Keratinocyte (primary cell): Measurements from ENCODE around the gene EYS. TPM values are rescaled to one million over a fixed set of nuclear protein-coding genes. Genes with fewer than 3 reads are reported as not detected.

ENCODE experiments used
- DNase-seq: peaks from one replicate; pipeline ENCODE4 v3.0.0-alpha.2; 2011; ENCODE audit warnings: low read depth, missing footprints, low spot score
- FAIRE-seq: peaks from 2 replicates; lab custom pipeline; 2011; peaks lifted over from hg19 to GRCh38; lab: Jason Lieb, UNC
- H2AFZ ChIP-seq: 2 replicates; pipeline ENCODE4 v1.6.0; 2012; ENCODE audit warnings: low read length, control low read depth, inconsistent platforms; ENCODE audit not compliant: control insufficient read depth
- H3K27ac ChIP-seq: 2 replicates; pipeline ENCODE4 v1.5.1; 2011; ENCODE audit warnings: low read length; ENCODE audit not compliant: control insufficient read depth, insufficient read depth
- H3K27me3 ChIP-seq: 3 replicates; pipeline ENCODE4 v1.6.0; 2011; ENCODE audit warnings: low read length; ENCODE audit not compliant: control insufficient read depth, insufficient read depth; ENCODE audit errors: extremely low read depth
- H3K36me3 ChIP-seq, 2 experiments: 2 replicates in 1 of 2; 3 replicates in 1 of 2; pipeline ENCODE4 v1.5.1; 2011; ENCODE audit warnings: low read length in 2 of 2, mild to moderate bottlenecking in 1 of 2; ENCODE audit not compliant: control insufficient read depth in 2 of 2, insufficient read depth in 2 of 2; ENCODE audit errors: extremely low read depth in 1 of 2
- H3K4me1 ChIP-seq: 3 replicates; pipeline ENCODE4 v1.5.1; 2011; ENCODE audit warnings: low read length; ENCODE audit not compliant: control insufficient read depth, insufficient read depth; ENCODE audit errors: extremely low read depth
- H3K4me2 ChIP-seq: 3 replicates; pipeline ENCODE4 v1.6.0; 2011; ENCODE audit warnings: low read depth, low read length; ENCODE audit not compliant: control insufficient read depth, insufficient read depth; ENCODE audit errors: extremely low read depth
- H3K4me3 ChIP-seq, 3 experiments: fragments of 200-600 bp in 1 of 3; sonication (generic) in 1 of 3; 2 replicates in 2 of 3; 3 replicates in 1 of 3; pipeline ENCODE4 v1.5.1; 2011 to 2016; ENCODE audit warnings: low read length in 3 of 3, mild to moderate bottlenecking in 3 of 3, control low read depth in 2 of 3, inconsistent platforms in 1 of 3, low read depth in 1 of 3, mixed read lengths in 1 of 3, mixed run types in 1 of 3, moderate library complexity in 1 of 3; ENCODE audit not compliant: control insufficient read depth in 2 of 3, insufficient read depth in 2 of 3; ENCODE audit errors: extremely low read depth in 1 of 3
- H3K79me2 ChIP-seq: 2 replicates; pipeline ENCODE4 v1.6.0; 2012; ENCODE audit warnings: low read length; ENCODE audit not compliant: control insufficient read depth, insufficient read depth
- H3K9ac ChIP-seq: 3 replicates; pipeline ENCODE4 v1.6.0; 2011; ENCODE audit warnings: low read length; ENCODE audit not compliant: control insufficient read depth, insufficient read depth; ENCODE audit errors: extremely low read depth
- H3K9me1 ChIP-seq: 3 replicates; pipeline ENCODE4 v1.6.0; 2011; ENCODE audit warnings: low read length; ENCODE audit not compliant: control insufficient read depth, insufficient read depth; ENCODE audit errors: extremely low read depth
- H3K9me3 ChIP-seq: 2 replicates; pipeline ENCODE4 v1.5.1; 2012; ENCODE audit warnings: low read depth, low read length; ENCODE audit not compliant: control insufficient read depth
- H4K20me1 ChIP-seq: 3 replicates; pipeline ENCODE4 v1.6.0; 2011; ENCODE audit warnings: low read length; ENCODE audit not compliant: control insufficient read depth, insufficient read depth; ENCODE audit errors: extremely low read depth
- EZH2 ChIP-seq: IDR thresholded peaks from one replicate; pipeline ENCODE4 v1.6.1; 2012; ENCODE audit warnings: inconsistent platforms, mild to moderate bottlenecking, low read length, moderate library complexity
- dilution Hi-C: fragments of 300-500 bp; cut with MboI; formaldehyde crosslinking; loops from one replicate; pipeline ENCODE4 v1.7.0; 2020; ENCODE audit warnings: low sequenced_read_pairs; ENCODE audit not compliant: extremely low pct_ligation_motif_present
- polyA plus RNA-seq, 5 experiments: library from polyadenylated mRNA; depleted of rRNA in 3 of 5; stranded (reverse) in 3 of 5; stranded (forward) in 1 of 5; unstranded in 1 of 5; fragments of >200 nt; gene quantifications; 1 replicate in 1 of 5; 2 replicates in 3 of 5; 3 replicates in 1 of 5; pipeline versions ENCODE4 v1.2.1 to v1.2.3, GENCODE V29; 2011 to 2012; ENCODE audit warnings: missing spikeins in 2 of 5, low read depth in 1 of 5, low replicate concordance in 1 of 5
- TF ChIP-seq, protein P1 (sequence below), 3 experiments: IDR thresholded peaks in 1 of 3; conservative IDR thresholded peaks in 1 of 3; optimal IDR thresholded peaks in 1 of 3; 2 replicates in 2 of 3; 3 replicates in 1 of 3; pipeline versions ENCODE3 to v1.5.1; 2011; ENCODE audit warnings: low read length in 3 of 3, mild to moderate bottlenecking in 3 of 3, moderate library complexity in 2 of 3, control low read depth in 1 of 3, inconsistent platforms in 1 of 3; ENCODE audit not compliant: insufficient read depth in 2 of 3; ENCODE audit errors: extremely low read depth in 1 of 3

Gene EYS
- polyA plus RNA-seq, 1 donor (not counting 4 experiments of a cell fraction or from before 2014, with no cell fraction given): 0.34 TPM

DNA sequence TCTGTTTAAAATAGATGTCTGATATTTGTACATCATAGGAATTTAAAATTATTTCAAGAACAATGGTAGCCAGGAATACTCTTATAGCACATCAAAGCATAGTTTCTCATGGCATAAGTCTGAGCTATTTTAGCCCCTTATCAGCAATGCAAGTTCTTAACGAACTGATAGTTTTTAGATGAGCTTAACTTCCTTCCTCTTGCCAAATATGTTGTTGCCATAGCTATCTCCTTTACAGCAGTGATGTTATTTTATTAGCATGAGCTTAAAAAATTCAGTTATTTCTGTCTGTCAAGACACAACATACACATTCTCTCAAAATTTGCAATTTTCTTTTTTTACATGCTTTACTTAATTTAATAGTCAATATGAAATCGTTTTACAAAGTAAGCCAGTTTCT lies 1204.2 kb downstream of the EYS start:
- Histone ChIP-seq H3K79me2 (no peaks in the 10 kb centered on the region), H3K4me2 (no peak overlapping the region), H3K36me3 (no peaks in the 10 kb centered on the region), H2AFZ (no peak overlapping the region), H3K9me3 (no peaks in the 10 kb centered on the region), H3K27ac (no peak overlapping the region), H4K20me1 (no peaks in the 10 kb centered on the region), H3K4me1 (no peaks in the 10 kb centered on the region), H3K9ac (no peak overlapping the region), H3K9me1 (no peaks in the 10 kb centered on the region), H3K27me3 (no peaks in the 10 kb centered on the region), H3K4me3 (no peak overlapping the region)
- dilution Hi-C loops: no loop called here
- TF ChIP-seq, protein P1, sequence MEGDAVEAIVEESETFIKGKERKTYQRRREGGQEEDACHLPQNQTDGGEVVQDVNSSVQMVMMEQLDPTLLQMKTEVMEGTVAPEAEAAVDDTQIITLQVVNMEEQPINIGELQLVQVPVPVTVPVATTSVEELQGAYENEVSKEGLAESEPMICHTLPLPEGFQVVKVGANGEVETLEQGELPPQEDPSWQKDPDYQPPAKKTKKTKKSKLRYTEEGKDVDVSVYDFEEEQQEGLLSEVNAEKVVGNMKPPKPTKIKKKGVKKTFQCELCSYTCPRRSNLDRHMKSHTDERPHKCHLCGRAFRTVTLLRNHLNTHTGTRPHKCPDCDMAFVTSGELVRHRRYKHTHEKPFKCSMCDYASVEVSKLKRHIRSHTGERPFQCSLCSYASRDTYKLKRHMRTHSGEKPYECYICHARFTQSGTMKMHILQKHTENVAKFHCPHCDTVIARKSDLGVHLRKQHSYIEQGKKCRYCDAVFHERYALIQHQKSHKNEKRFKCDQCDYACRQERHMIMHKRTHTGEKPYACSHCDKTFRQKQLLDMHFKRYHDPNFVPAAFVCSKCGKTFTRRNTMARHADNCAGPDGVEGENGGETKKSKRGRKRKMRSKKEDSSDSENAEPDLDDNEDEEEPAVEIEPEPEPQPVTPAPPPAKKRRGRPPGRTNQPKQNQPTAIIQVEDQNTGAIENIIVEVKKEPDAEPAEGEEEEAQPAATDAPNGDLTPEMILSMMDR (optimal IDR thresholded peaks at IDR 0.05 in 1 of 3, IDR thresholded peaks at IDR 0.05 in 1 of 3, conservative IDR thresholded peaks at IDR 0.05 in 1 of 3; ENCODE audit: extremely low read depth in 1 of 3, insufficient read depth in 2 of 3, low read length in 3 of 3): no peak
- no peak for TF ChIP-seq EZH2
- no peak for FAIRE-seq
- no peak for DNase-seq

DNA sequence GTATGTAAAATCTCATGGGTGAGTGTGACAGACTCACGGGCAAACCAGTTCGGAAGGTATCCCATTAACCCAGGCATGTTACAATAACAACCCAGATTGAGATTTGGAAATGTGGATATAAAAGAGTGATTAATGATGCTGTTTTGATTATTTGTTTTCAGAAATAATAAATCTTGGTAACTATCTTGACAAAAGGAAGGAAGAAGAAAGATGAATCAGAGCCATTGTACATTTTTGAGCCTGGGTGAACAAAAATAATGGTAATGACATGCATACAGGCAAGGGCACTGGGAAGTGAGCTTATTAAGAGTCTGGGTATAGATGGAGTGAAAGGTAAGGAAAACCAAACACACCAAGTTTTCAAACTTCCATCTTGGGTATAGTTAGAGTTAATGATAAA lies 1209.4 kb downstream of the EYS start:
- Histone ChIP-seq H3K36me3 (no peaks in the 10 kb centered on the region), H3K79me2 (no peaks in the 10 kb centered on the region), H3K4me3 (no peak overlapping the region), H2AFZ (no peak overlapping the region), H3K27ac (no peak overlapping the region), H3K9me1 (no peaks in the 10 kb centered on the region), H3K27me3 (no peaks in the 10 kb centered on the region), H3K4me2 (no peak overlapping the region), H3K9me3 (no peaks in the 10 kb centered on the region), H3K9ac (no peak overlapping the region), H4K20me1 (no peaks in the 10 kb centered on the region), H3K4me1 (no peaks in the 10 kb centered on the region)
- dilution Hi-C loops: no loop called here
- FAIRE-seq (no peak), DNase-seq (no peak)
- TF ChIP-seq, protein P1 (optimal IDR thresholded peaks at IDR 0.05 in 1 of 3, IDR thresholded peaks at IDR 0.05 in 1 of 3, conservative IDR thresholded peaks at IDR 0.05 in 1 of 3; ENCODE audit: extremely low read depth in 1 of 3, insufficient read depth in 2 of 3, low read length in 3 of 3): no peak
- TF ChIP-seq EZH2: no peak
